Measurements from ENCODE around the gene GGCX. TPM values are rescaled to one million over a fixed set of nuclear protein-coding genes. Genes with fewer than 3 reads are reported as not detected.

The GGCX gene
- total and polyA plus RNA-seq, 2 of the 13 experiments (the other 11 are each of a cell fraction or from before 2014, with no cell fraction given), result 72.5 to 103 TPM

GRCh38 chr2:85545780-85546240 lies 15.5 kb downstream of the GGCX start (continued):
- no peak for TF ChIP-seq PREB (CRISPR knock-in tag; IDR thresholded peaks at IDR 0.05)
- 0 out of 2 replicates have a peak, but pooled peaks have one; percentile 29 for TF ChIP-seq DMTF1 (CRISPR knock-in tag; IDR thresholded peaks at IDR 0.05)
- TF ChIP-seq ZNF550 (CRISPR knock-in tag; IDR thresholded peaks at IDR 0.05; ENCODE audit: borderline replicate concordance), result no peak
- TF ChIP-seq BRD4 (CRISPR knock-in tag; IDR thresholded peaks at IDR 0.05), result no peak
- peak; percentile 75; the same call in 1 of the 2 replicates for TF ChIP-seq POLR2G (IDR thresholded peaks at IDR 0.05; ENCODE audit: low read depth, low read length)
- no peak for TF ChIP-seq MLX (CRISPR knock-in tag; IDR thresholded peaks at IDR 0.05)
- no peak for TF ChIP-seq ZSCAN21 (CRISPR knock-in tag; IDR thresholded peaks at IDR 0.05; ENCODE audit: borderline replicate concordance)
- no peak for TF ChIP-seq ATF6 (CRISPR knock-in tag; conservative IDR thresholded peaks at IDR 0.05)
- TF ChIP-seq TEF (CRISPR knock-in tag; IDR thresholded peaks at IDR 0.05), result 0 out of 2 replicates have a peak, but pooled peaks have one; percentile 40
- no peak for TF ChIP-seq HNRNPK (IDR thresholded peaks at IDR 0.05; ENCODE audit: low read depth, low read length, poor library complexity, severe bottlenecking)
- no peak for TF ChIP-seq MLXIP (CRISPR knock-in tag; IDR thresholded peaks at IDR 0.05; ENCODE audit: borderline replicate concordance)

All from HepG2 (cell line).